Skeletal muscle tissue (tissue), 4 donors: ENCODE results near the gene PDIA6. TPM values are rescaled to one million over a fixed set of nuclear protein-coding genes. Genes with fewer than 3 reads are reported as not detected.

Experiments
- H3K27ac ChIP-seq: one replicate; pipeline ENCODE4 v1.7.0; 2013; ENCODE audit warnings: mild to moderate bottlenecking, low read depth, low read length, inconsistent platforms
- H3K27me3 ChIP-seq, 3 donors: one replicate each; pipeline ENCODE4 v1.7.0; 2013; ENCODE audit warnings: low read length in 3 of 3; ENCODE audit not compliant: control insufficient read depth in 3 of 3, insufficient read depth in 3 of 3
- H3K36me3 ChIP-seq, 3 donors: one replicate each; pipeline ENCODE4 v1.7.0; 2013; ENCODE audit warnings: low read length in 3 of 3; ENCODE audit not compliant: control insufficient read depth in 3 of 3, insufficient read depth in 3 of 3
- H3K4me1 ChIP-seq, 3 donors: one replicate each; pipeline ENCODE4 v1.7.0; 2013; ENCODE audit warnings: low read length in 3 of 3, mild to moderate bottlenecking in 3 of 3; ENCODE audit not compliant: control insufficient read depth in 3 of 3, insufficient read depth in 3 of 3
- H3K4me3 ChIP-seq, 3 donors: one replicate each; pipeline ENCODE4 v1.7.0; 2013; ENCODE audit warnings: low read length in 3 of 3
- H3K9ac ChIP-seq, 3 donors: one replicate each; pipeline ENCODE4 v1.7.0; 2013; ENCODE audit warnings: low read length in 3 of 3, mild to moderate bottlenecking in 3 of 3, moderate library complexity in 2 of 3, low read depth in 1 of 3
- H3K9me3 ChIP-seq, 3 donors: one replicate each; pipeline ENCODE4 v1.7.0; 2013; ENCODE audit warnings: low read length in 3 of 3; ENCODE audit not compliant: control insufficient read depth in 3 of 3
- total RNA-seq: library from RNA; depleted of rRNA; stranded (reverse); fragments of >200 nt; gene quantifications from one replicate; pipeline ENCODE4 v1.2.3, GENCODE V29; 2014
- donor health status: Osteomylitis.

Gene PDIA6
- total RNA-seq, 1 donor from 2014 or later = 138 TPM

DNA sequence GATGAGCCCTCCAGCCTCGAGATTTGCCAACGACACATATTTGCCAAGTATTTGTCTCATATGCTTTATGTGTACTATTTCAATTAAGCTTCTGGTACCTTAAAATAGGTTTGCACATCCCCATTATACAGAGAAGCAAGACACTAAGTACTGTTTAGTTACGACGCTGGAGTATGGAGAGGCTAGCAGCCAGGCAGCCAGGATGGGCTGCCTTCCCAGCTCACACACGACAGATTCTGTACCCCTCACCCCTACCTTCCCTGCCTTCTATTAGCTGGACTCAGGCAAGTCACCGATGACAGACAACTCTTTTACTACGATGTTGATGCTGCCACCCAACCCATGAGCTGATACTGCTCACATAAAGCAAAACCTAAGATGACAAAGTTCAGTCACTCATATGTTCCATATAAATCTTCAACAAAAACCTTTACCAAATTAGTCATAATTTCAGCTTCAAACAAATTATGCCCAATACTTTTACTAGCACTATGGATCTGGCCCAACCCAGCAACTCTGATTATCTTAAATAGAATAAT lies 17.0 kb downstream of the PDIA6 start:
- Histone ChIP-seq H3K4me1 (peaks cover 0 to 2% (median 0%) of the 10 kb centered on the region in 3 donors), H3K9me3 (no peaks in the 10 kb centered on the region), H3K9ac (no peak overlapping the region), H3K27me3 (no peaks in the 10 kb centered on the region), H3K27ac (no peak overlapping the region), H3K4me3 (no peak overlapping the region), H3K36me3 (peaks cover 23 to 43% (median 40%) of the 10 kb centered on the region in 3 donors)

DNA sequence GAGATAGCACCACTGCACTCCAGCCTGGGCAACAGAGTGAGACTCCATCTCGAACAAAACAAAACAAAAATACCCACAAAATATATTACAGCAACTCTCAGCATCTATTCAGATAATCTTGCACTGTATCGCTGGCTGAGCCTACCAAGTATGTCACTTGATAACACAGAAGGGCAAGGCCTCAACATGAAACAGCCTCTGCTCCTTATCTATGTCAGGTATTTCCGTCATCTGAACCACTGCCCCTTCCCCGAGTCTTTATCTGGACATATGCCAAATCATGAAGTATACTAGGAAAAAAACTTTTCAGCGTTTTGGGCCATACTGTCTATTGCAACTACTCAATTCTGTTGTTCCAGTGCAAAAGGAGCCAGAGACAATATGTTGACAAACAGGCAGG lies 17.7 kb downstream of the PDIA6 start:
- H3K4me3 ChIP-seq = no peak overlapping the region
- H3K9me3 ChIP-seq = no peaks in the 10 kb centered on the region
- no peak overlapping the region for H3K9ac ChIP-seq
- no peaks in the 10 kb centered on the region for H3K27me3 ChIP-seq
- H3K4me1 ChIP-seq = peaks cover 0 to 2% (median 0%) of the 10 kb centered on the region in 3 donors
- peaks cover 27 to 46% (median 45%) of the 10 kb centered on the region in 3 donors for H3K36me3 ChIP-seq
- H3K27ac ChIP-seq = no peak overlapping the region

DNA sequence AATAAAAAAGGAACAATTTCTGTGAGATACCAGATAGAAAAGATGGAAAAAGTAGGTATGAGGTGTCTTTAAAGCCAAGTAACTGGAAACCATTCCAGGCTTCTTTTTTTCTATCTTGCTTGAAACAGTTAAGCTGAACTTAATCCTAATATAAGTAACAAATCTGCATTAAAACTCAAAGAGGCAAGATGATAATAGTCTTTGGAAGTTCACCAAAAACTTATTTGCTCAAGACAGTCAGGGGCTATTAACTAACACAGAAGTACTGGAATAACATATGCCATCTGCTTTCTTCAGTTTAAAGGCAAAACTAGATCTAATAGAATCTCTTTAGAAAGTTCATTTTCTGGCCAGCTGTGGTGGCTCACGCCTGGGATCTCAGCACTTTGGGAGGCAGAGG lies 18.8 kb downstream of the PDIA6 start:
- H3K9ac ChIP-seq = no peak overlapping the region

DNA sequence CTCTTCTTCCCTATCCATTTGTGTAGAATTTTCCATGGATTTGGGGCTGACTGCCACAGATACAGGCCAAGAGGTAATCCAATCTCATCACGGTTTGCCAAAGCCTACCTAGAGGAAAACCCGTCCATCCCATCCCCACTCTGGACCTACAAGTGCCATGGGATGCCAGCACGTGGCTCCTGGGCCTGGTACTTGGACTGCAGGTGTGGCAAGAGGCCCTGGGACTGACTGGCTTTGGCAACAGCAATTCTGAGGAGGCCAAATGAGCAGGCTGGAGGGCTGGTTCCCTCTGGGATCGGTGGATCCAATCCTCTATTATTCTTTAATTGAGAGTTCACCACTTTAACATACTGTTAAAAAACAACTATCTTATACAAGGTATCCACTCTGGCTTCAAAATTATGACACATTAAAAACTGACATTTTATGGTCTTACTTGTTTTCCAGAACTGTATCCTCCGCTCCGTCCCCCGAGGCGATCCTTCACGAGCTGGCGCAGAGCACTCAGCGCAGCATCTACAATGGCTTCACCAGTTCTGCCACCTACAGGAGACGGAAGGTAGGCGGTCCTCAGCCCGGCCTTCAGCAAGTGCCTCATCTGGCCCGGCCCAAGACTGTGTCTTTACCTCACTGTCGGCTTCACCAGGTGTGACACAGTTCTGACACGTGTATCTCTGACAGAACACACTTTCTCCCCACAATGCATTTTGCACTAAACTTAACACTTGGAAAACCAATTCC lies 19.8 kb downstream of the PDIA6 start:
- Histone ChIP-seq H3K9ac (no peak overlapping the region), H3K4me1 (peaks cover 0 to 2% (median 0%) of the 10 kb centered on the region in 3 donors), H3K36me3 (peaks cover 37 to 64% (median 63%) of the 10 kb centered on the region in 3 donors), H3K27ac (no peak overlapping the region), H3K9me3 (no peaks in the 10 kb centered on the region), H3K4me3 (no peak overlapping the region), H3K27me3 (no peaks in the 10 kb centered on the region)

More for the DNA sequence above, 18.8 kb downstream of the PDIA6 start:
- Histone ChIP-seq H3K27ac (no peak overlapping the region), H3K9me3 (no peaks in the 10 kb centered on the region), H3K36me3 (peaks cover 34 to 56% (median 56%) of the 10 kb centered on the region in 3 donors), H3K27me3 (no peaks in the 10 kb centered on the region), H3K4me1 (peaks cover 0 to 2% (median 0%) of the 10 kb centered on the region in 3 donors), H3K4me3 (no peak overlapping the region)

DNA sequence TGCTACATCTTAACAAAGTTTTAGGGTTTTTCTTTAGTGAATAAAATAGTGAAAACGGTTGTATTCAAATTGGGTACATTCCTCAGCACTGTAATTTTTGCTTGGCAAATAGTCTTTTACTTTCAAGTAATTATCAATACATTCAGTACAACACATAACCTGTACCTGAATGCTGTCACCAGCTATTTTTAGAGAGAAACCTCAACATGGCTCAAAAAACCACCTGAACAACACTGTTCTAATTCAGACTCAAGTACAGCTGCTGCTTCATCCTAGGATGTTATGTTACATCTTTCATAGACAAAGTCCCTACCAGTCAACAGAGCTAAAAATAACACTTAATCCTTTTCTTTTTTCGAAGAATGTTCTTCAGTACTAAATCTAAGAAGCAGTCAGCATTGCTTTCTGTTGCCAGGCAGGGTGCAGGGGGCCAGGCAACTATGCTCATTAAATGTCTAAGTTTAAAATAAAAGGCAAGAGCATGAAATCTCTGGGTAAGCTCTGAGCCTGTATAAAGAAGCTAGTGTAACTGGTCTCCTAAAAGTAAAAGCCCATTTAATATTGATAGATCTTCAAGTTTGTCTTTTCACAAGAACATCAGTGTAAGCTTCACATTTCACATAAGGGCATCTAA lies 20.5 kb downstream of the PDIA6 start:
- H3K36me3 ChIP-seq = peaks cover 42 to 66% (median 64%) of the 10 kb centered on the region in 3 donors

DNA sequence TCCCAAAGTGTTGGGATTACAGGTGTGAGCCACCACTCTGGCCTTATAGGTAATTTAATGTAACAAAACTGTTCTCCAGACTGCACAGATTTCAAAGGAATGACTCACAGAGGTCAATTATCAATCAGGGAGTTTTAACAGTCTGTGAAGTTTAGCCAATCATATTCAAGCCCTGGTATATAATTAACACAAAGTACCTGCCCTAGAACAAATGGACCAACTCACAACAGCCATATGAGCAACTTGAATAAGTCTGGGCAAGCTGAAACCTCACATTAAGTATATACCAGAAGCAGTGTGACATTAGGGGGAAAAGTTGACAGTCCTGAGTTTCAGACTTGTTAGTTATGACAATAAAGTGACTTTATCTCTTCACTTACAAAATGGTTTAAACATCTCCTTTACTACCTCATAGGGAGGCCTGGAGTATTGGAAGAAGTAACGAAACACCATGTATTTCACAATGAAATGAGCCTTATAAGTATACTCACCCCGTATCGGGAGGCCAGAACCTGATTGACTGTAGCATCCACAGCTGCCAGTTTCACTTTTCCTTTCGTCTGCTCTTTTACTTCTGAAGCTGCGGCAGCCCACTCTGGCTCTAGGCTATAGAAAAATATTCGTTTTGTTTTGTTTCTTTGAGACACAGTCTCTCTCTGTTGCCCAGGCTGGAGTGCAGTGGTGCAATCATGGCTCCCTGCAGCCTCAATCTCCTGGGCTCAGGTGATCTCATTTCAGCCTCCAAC lies 22.2 kb downstream of the PDIA6 start:
- Histone ChIP-seq H3K27me3 (no peaks in the 10 kb centered on the region), H3K4me3 (no peak overlapping the region), H3K36me3 (peaks cover 45 to 67% (median 64%) of the 10 kb centered on the region in 3 donors)

More for the DNA sequence above, 20.5 kb downstream of the PDIA6 start:
- Histone ChIP-seq H3K4me3 (no peak overlapping the region), H3K27me3 (no peaks in the 10 kb centered on the region), H3K4me1 (peaks cover 0 to 2% (median 0%) of the 10 kb centered on the region in 3 donors), H3K27ac (no peak overlapping the region), H3K9me3 (no peaks in the 10 kb centered on the region), H3K9ac (peak overlapping the region in 1 of 3 donors; percentile 5)

DNA sequence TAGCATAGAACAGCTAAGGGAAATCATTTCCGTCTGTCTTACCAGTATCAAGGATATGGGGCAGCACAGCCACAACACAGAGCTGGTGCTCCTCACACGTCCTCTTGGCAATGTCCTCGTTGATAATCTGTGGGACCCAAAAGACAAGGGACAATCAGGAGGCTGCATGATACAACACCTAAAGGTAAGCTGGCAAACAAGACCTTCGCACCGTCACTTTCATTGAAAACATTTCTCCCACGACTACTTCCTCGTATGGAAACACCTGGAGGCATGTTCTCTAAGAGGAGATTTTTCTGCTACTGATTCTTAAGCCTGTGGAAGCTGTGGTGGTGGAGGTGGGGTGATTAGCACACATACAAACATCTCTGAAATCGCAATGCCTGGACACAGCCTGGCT lies 23.7 kb downstream of the PDIA6 start:
- Histone ChIP-seq H3K27me3 (no peaks in the 10 kb centered on the region), H3K27ac (no peak overlapping the region), H3K4me1 (peaks cover 0 to 2% (median 0%) of the 10 kb centered on the region in 3 donors), H3K9me3 (no peaks in the 10 kb centered on the region), H3K9ac (no peak overlapping the region), H3K4me3 (no peak overlapping the region), H3K36me3 (peaks cover 58 to 75% (median 69%) of the 10 kb centered on the region in 3 donors)

More for the DNA sequence above, 22.2 kb downstream of the PDIA6 start:
- Histone ChIP-seq H3K9me3 (no peaks in the 10 kb centered on the region), H3K4me1 (peaks cover 0 to 2% (median 0%) of the 10 kb centered on the region in 3 donors), H3K27ac (no peak overlapping the region), H3K9ac (no peak overlapping the region)

DNA sequence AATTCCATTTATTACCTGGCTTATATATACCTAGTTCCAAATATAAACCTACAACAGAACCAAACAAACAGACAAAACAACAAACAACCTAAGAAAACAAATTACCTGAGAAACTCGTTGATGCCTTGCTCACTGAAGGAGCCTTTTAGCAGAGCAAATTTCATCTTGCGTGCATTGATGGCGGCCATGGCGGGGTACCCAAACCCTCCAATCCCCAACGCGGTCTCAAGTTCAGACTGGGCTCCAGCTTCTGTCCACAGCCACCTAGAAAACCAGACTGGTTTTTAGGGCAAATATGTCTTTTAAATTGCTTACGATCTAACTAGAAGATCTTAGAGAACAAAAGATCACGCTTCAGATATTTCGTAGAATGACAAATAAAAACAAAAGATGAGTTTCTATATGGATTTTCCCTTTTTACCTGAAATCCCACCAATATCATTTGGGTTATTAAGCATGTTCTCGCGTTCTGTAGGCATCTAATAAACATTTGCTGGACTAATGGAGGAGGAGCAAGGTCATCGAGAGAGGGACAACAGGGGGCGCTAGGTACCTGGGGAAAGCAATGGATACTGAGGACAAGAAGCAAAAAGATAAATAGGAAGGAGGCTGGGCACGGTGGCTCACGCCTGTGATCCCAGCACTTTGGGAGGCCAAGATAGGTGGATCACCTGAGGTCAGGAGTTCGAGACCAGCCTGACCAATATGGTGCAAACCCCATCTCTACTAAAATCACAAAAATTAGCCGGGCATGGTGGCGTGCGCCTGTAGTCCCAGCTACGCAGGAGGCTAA lies 25.2 kb downstream of the PDIA6 start:
- Histone ChIP-seq H3K27me3 (no peaks in the 10 kb centered on the region), H3K4me3 (no peak overlapping the region), H3K9ac (no peak overlapping the region), H3K9me3 (no peaks in the 10 kb centered on the region), H3K36me3 (peaks cover 58 to 70% (median 62%) of the 10 kb centered on the region in 3 donors), H3K4me1 (no peaks in the 10 kb centered on the region), H3K27ac (no peak overlapping the region)

DNA sequence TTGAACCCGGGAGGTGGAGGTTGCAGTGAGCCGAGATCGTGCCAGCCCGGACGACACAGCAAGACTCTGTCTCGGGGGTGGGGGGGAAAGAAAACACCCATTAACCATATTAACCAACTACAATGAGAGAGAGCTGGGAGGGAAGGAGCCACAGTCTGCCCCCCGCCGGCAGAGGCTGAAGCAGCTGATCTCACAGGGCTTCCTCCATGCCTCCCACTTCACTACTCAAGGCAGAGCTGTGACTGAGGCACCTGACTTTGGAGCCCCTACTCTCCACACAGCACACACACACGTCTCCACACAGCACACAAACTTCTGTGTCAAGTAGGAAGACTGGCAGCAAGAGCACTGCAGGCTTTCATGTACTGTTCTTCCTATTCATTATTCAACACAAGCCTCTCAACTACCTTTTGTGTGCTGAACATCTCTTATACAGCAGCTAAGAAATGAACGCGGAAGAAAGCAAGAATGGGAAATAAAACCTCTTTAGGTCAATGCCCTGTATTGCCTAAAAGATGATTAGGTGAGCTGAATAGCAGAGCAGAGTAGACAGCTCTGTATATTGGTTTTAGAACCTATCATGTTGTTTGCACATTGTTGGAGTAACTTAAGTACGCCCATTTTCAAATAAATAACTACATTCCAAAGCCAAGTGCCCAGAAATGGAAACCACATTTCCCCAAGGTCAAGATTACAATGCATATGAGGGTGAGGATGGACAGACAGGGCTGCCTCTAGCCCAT lies 26.2 kb downstream of the PDIA6 start:
- H3K9ac ChIP-seq = no peak overlapping the region
- H3K27me3 ChIP-seq = no peaks in the 10 kb centered on the region
- H3K4me3 ChIP-seq = no peak overlapping the region
- no peaks in the 10 kb centered on the region for H3K4me1 ChIP-seq
- H3K9me3 ChIP-seq = no peaks in the 10 kb centered on the region
- peaks cover 62 to 77% (median 64%) of the 10 kb centered on the region in 3 donors for H3K36me3 ChIP-seq
- H3K27ac ChIP-seq = no peak overlapping the region
